Hepatocyte (in vitro differentiated cells): ENCODE measurements around the gene FRS2.

Source experiments
- CTCF ChIP-seq: fragments of 200-600 bp; sonication (generic); IDR thresholded peaks from 2 replicates; pipeline ENCODE4 v1.5.1; 2016; ENCODE audit warnings: antibody characterized with exemption, mild to moderate bottlenecking; ENCODE audit not compliant: poor library complexity
- EZH2 ChIP-seq: fragments of 200-600 bp; sonication (generic); IDR thresholded peaks from 2 replicates; pipeline ENCODE4 v1.6.1; 2016; ENCODE audit warnings: antibody characterized with exemption, mild to moderate bottlenecking, borderline replicate concordance
- EZH2phosphoT487 ChIP-seq: fragments of 200-600 bp; sonication (generic); IDR thresholded peaks from one replicate; pipeline ENCODE4 v1.6.1; 2018; ENCODE audit warnings: antibody characterized with exemption, mild to moderate bottlenecking, low read depth, moderate library complexity; ENCODE audit not compliant: unreplicated experiment, severe bottlenecking

- TF ChIP-seq CTCF: no peak
- no peak for TF ChIP-seq EZH2phosphoT487
- no peak for TF ChIP-seq EZH2
Observed at GRCh38 chr12:69534389-69534822, 64.2 kb downstream of the FRS2 start.
